Activated B cell treated with CpG ODN at 0.5 μM for 24 hours (primary cell): Measurements from ENCODE around the gene CARD10. TPM values are rescaled to one million over a fixed set of nuclear protein-coding genes. Genes with fewer than 3 reads are reported as not detected.
"Not testable (repeated sequence)": the region's sequence is repeated elsewhere in the genome, so short reads cannot be mapped to it uniquely, and the experiment has no call there.

Source experiments
- ATAC-seq: fragments of 200-7000 bp; cut with Tn5 transposase; one replicate; pipeline ENCODE4 v1.10.0; 2021; ENCODE audit warnings: low read depth, mild to moderate bottlenecking, moderate library complexity
- CTCF ChIA-PET: fragments of 350-600 bp; sonication (Branson Sonifier 250); formaldehyde crosslinking; loops from one replicate; lab custom pipeline; 2021; ENCODE audit warnings: antibody characterized with exemption; lab: Charles Lee
- POLR2A ChIA-PET: fragments of 350-600 bp; sonication (Branson Sonifier 250); formaldehyde crosslinking; loops from one replicate; lab custom pipeline; 2021; ENCODE audit warnings: antibody characterized with exemption; lab: Charles Lee
- DNase-seq: peaks from one replicate; pipeline ENCODE4 v3.0.0; 2022
- H3K27ac Mint-ChIP-seq: one replicate; pipeline ENCODE4 v1.8.0; 2020; ENCODE audit warnings: mixed read lengths
- H3K27me3 Mint-ChIP-seq: one replicate; pipeline ENCODE4 v1.8.0; 2021; ENCODE audit warnings: mixed read lengths
- H3K36me3 Mint-ChIP-seq: one replicate; pipeline ENCODE4 v1.8.0; 2021; ENCODE audit warnings: low read depth, mixed read lengths
- H3K4me1 Mint-ChIP-seq: one replicate; pipeline ENCODE4 v1.8.0; 2021; ENCODE audit warnings: mixed read lengths
- H3K4me3 Mint-ChIP-seq: one replicate; pipeline ENCODE4 v1.8.0; 2020; ENCODE audit warnings: mild to moderate bottlenecking, mixed read lengths
- H3K9me3 Mint-ChIP-seq: one replicate; pipeline ENCODE4 v1.8.0; 2020; ENCODE audit warnings: mixed read lengths
- CTCF ChIP-seq: fragments of 200-600 bp; IDR thresholded peaks from one replicate; pipeline ENCODE4 v1.8.0; 2022; ENCODE audit warnings: antibody characterized with exemption, mild to moderate bottlenecking
- intact Hi-C: fragments of 100-400 bp; cut with micrococcal nuclease; formaldehyde crosslinking; loops from one replicate; pipeline ENCODE4 v1.15.1; 2024
- total RNA-seq: library from RNA; stranded (reverse); gene quantifications from 2 replicates; pipeline ENCODE4 v1.2.3, GENCODE V29; 2022

CARD10 gene
- total RNA-seq, 1 donor from 2014 or later: not detected

- no peak for TF ChIP-seq CTCF
- ChIA-PET CTCF (no interaction called here), POLR2A (no interaction called here)
- Mint-ChIP-seq H3K9me3 (no peaks in the 10 kb centered on the region), H3K27me3 (peaks cover 10% of the 10 kb centered on the region), H3K27ac (no peak overlapping the region), H3K4me1 (peaks cover 23% of the 10 kb centered on the region), H3K4me3 (no peak overlapping the region), H3K36me3 (no peaks in the 10 kb centered on the region)
- ATAC-seq (no peak), DNase-seq (no peak)
- intact Hi-C loops: no loop called here
Observed at GRCh38 chr22:37535159-37535558, 15.9 kb upstream of the CARD10 start.

GRCh38 chr22:37534445-37534844 lies 15.2 kb upstream of the CARD10 start:
- H3K4me1 Mint-ChIP-seq: peaks cover 23% of the 10 kb centered on the region
- no peaks in the 10 kb centered on the region for H3K9me3 Mint-ChIP-seq
- intact Hi-C loops: no loop called here
- POLR2A ChIA-PET: no interaction called here
- H3K27me3 Mint-ChIP-seq: peaks cover 10% of the 10 kb centered on the region
- DNase-seq: no peak
- no peaks in the 10 kb centered on the region for H3K36me3 Mint-ChIP-seq
- H3K27ac Mint-ChIP-seq: no peak overlapping the region
- CTCF ChIA-PET: no interaction called here
- ATAC-seq: no peak
- no peak for TF ChIP-seq CTCF
- no peak overlapping the region for H3K4me3 Mint-ChIP-seq

- no peak overlapping the region for H3K4me3 Mint-ChIP-seq
- intact Hi-C loops: no loop called here
- peaks cover 9% of the 10 kb centered on the region for H3K27me3 Mint-ChIP-seq
- ATAC-seq (no peak), DNase-seq (no peak)
- no peaks in the 10 kb centered on the region for H3K9me3 Mint-ChIP-seq
- TF ChIP-seq CTCF: no peak
- POLR2A ChIA-PET: no interaction called here
- H3K4me1 Mint-ChIP-seq: peaks cover 21% of the 10 kb centered on the region
- CTCF ChIA-PET: no interaction called here
- H3K27ac Mint-ChIP-seq: no peak overlapping the region
- H3K36me3 Mint-ChIP-seq: no peaks in the 10 kb centered on the region
Observed at GRCh38 chr22:37533995-37534394, 14.8 kb upstream of the CARD10 start.

GRCh38 chr22:37529652-37530345 lies 10.6 kb upstream of the CARD10 start:
- ATAC-seq (no peak), DNase-seq (no peak)
- Mint-ChIP-seq H3K4me3 (no peak overlapping the region), H3K27me3 (peaks cover 13% of the 10 kb centered on the region), H3K36me3 (no peaks in the 10 kb centered on the region), H3K9me3 (no peaks in the 10 kb centered on the region), H3K4me1 (peaks cover 8% of the 10 kb centered on the region), H3K27ac (no peak overlapping the region)
- no peak for TF ChIP-seq CTCF
- intact Hi-C loops: no loop called here
- POLR2A ChIA-PET: no interaction called here
- CTCF ChIA-PET: no interaction called here

- CTCF ChIA-PET: interaction anchor here (1.0 kb wide), 1 partner anchor 11 kb away, joined by 3 read pairs; no protein-coding TSS in a partner anchor
- H3K9me3 Mint-ChIP-seq, DNase-seq, intact Hi-C loops, POLR2A ChIA-PET, H3K36me3 Mint-ChIP-seq, H3K27ac Mint-ChIP-seq, H3K4me3 Mint-ChIP-seq, ATAC-seq, H3K4me1 Mint-ChIP-seq: not testable (repeated sequence)
- peaks cover 21% of the 10 kb centered on the region for H3K27me3 Mint-ChIP-seq
Observed at GRCh38 chr22:37527952-37528351, 8.7 kb upstream of the CARD10 start.

GRCh38 chr22:37527081-37527752 lies 8.0 kb upstream of the CARD10 start:
- H3K4me1 Mint-ChIP-seq, intact Hi-C loops, ATAC-seq, H3K4me3 Mint-ChIP-seq, H3K27ac Mint-ChIP-seq, H3K9me3 Mint-ChIP-seq, DNase-seq, POLR2A ChIA-PET, H3K36me3 Mint-ChIP-seq: not testable (repeated sequence)
- H3K27me3 Mint-ChIP-seq: peaks cover 27% of the 10 kb centered on the region
- CTCF ChIA-PET: interaction anchor here (1.0 kb wide), 1 partner anchor 12 kb away, joined by 3 read pairs; no protein-coding TSS in a partner anchor
